ENCODE measurements around the gene ATG7. TPM values are rescaled to one million over a fixed set of nuclear protein-coding genes. Genes with fewer than 3 reads are reported as not detected.

Gene ATG7
- polyA plus RNA-seq, 1 donor (not counting 4 experiments of a cell fraction or from before 2014, with no cell fraction given), result 27.9 TPM

GRCh38 chr3:11555881-11556633, 283.9 kb downstream of the ATG7 start:
- TF ChIP-seq EZH2 (IDR thresholded peaks at IDR 0.05; ENCODE audit: low read length), result no peak
- Histone ChIP-seq H3K9me1 (ENCODE audit: control insufficient read depth, extremely low read depth, insufficient read depth, low read length) (no peaks in the 10 kb centered on the region), H3K9me3 (ENCODE audit: control insufficient read depth, low read depth, low read length) (no peaks in the 10 kb centered on the region), H3K9ac (ENCODE audit: control insufficient read depth, extremely low read depth, insufficient read depth, low read length) (no peak overlapping the region), H3K4me3 (ENCODE audit: control insufficient read depth in 2 of 3, extremely low read depth in 1 of 3, insufficient read depth in 2 of 3, low read depth in 1 of 3, low read length in 3 of 3) (no peak overlapping the region), H3K36me3 (ENCODE audit: control insufficient read depth in 2 of 2, extremely low read depth in 1 of 2, insufficient read depth in 2 of 2, low read length in 2 of 2) (peaks cover 11 to 20% of the 10 kb centered on the region in 2 experiments), H3K27me3 (ENCODE audit: control insufficient read depth, extremely low read depth, insufficient read depth, low read length) (no peaks in the 10 kb centered on the region), H3K79me2 (ENCODE audit: control insufficient read depth, insufficient read depth, low read length) (peaks cover 5% of the 10 kb centered on the region), H4K20me1 (ENCODE audit: control insufficient read depth, extremely low read depth, insufficient read depth, low read length) (peaks cover 8% of the 10 kb centered on the region), H3K4me2 (ENCODE audit: control insufficient read depth, extremely low read depth, insufficient read depth, low read depth, low read length) (no peak overlapping the region), H3K4me1 (ENCODE audit: control insufficient read depth, extremely low read depth, insufficient read depth, low read length) (peaks cover 15% of the 10 kb centered on the region), H2AFZ (ENCODE audit: control insufficient read depth, low read length) (no peak overlapping the region), H3K27ac (ENCODE audit: control insufficient read depth, insufficient read depth, low read length) (no peak overlapping the region)
- DNase-seq (ENCODE audit: low read depth, low spot score) (no peak), FAIRE-seq (no peak)
- dilution Hi-C loops (cut with MboI; ENCODE audit: extremely low pct_ligation_motif_present, low sequenced_read_pairs), result no loop called here

- no peak overlapping the region for H3K4me2 ChIP-seq (ENCODE audit: control insufficient read depth, extremely low read depth, insufficient read depth, low read depth, low read length)
- no peaks in the 10 kb centered on the region for H3K9me1 ChIP-seq (ENCODE audit: control insufficient read depth, extremely low read depth, insufficient read depth, low read length)
Observed at GRCh38 chr3:11556851-11557644, 284.9 kb downstream of the ATG7 start.

More at GRCh38 chr3:11556851-11557644, 284.9 kb downstream of the ATG7 start:
- Histone ChIP-seq H4K20me1 (ENCODE audit: control insufficient read depth, extremely low read depth, insufficient read depth, low read length) (peaks cover 11% of the 10 kb centered on the region), H3K9ac (ENCODE audit: control insufficient read depth, extremely low read depth, insufficient read depth, low read length) (no peak overlapping the region), H3K79me2 (ENCODE audit: control insufficient read depth, insufficient read depth, low read length) (peaks cover 7% of the 10 kb centered on the region), H2AFZ (ENCODE audit: control insufficient read depth, low read length) (no peak overlapping the region), H3K27me3 (ENCODE audit: control insufficient read depth, extremely low read depth, insufficient read depth, low read length) (no peaks in the 10 kb centered on the region), H3K4me1 (ENCODE audit: control insufficient read depth, extremely low read depth, insufficient read depth, low read length) (peaks cover 24% of the 10 kb centered on the region), H3K27ac (ENCODE audit: control insufficient read depth, insufficient read depth, low read length) (peak overlapping the region; percentile 41), H3K9me3 (ENCODE audit: control insufficient read depth, low read depth, low read length) (no peaks in the 10 kb centered on the region), H3K4me3 (ENCODE audit: control insufficient read depth in 2 of 3, extremely low read depth in 1 of 3, insufficient read depth in 2 of 3, low read depth in 1 of 3, low read length in 3 of 3) (no peak overlapping the region), H3K36me3 (ENCODE audit: control insufficient read depth in 2 of 2, extremely low read depth in 1 of 2, insufficient read depth in 2 of 2, low read length in 2 of 2) (peaks cover 11 to 20% of the 10 kb centered on the region in 2 experiments)
- FAIRE-seq, result no peak
- DNase-seq (ENCODE audit: low read depth, low spot score), result no peak
- TF ChIP-seq CTCF (optimal IDR thresholded peaks at IDR 0.05 in 1 of 3, IDR thresholded peaks at IDR 0.05 in 1 of 3, conservative IDR thresholded peaks at IDR 0.05 in 1 of 3; ENCODE audit: extremely low read depth in 1 of 3, insufficient read depth in 2 of 3, low read length in 3 of 3) (no peak), EZH2 (IDR thresholded peaks at IDR 0.05; ENCODE audit: low read length) (no peak)
- dilution Hi-C loops (cut with MboI; ENCODE audit: extremely low pct_ligation_motif_present, low sequenced_read_pairs), result no loop called here

Measured in keratinocyte (primary cell).